HG03280 (cell line): Measurements from ENCODE around the gene ZBTB12.
"Not testable (repeated sequence)": the region's sequence is repeated elsewhere in the genome, so short reads cannot be mapped to it uniquely, and the experiment has no call there.

Source experiments
- ATAC-seq: cut with Tn5 transposase; IDR thresholded peaks from one replicate; pipeline ENCODE4 v1.9.1; 2021; ENCODE audit warnings: mild to moderate bottlenecking, moderate library complexity; ENCODE audit not compliant: unreplicated experiment

The ZBTB12 gene

DNA sequence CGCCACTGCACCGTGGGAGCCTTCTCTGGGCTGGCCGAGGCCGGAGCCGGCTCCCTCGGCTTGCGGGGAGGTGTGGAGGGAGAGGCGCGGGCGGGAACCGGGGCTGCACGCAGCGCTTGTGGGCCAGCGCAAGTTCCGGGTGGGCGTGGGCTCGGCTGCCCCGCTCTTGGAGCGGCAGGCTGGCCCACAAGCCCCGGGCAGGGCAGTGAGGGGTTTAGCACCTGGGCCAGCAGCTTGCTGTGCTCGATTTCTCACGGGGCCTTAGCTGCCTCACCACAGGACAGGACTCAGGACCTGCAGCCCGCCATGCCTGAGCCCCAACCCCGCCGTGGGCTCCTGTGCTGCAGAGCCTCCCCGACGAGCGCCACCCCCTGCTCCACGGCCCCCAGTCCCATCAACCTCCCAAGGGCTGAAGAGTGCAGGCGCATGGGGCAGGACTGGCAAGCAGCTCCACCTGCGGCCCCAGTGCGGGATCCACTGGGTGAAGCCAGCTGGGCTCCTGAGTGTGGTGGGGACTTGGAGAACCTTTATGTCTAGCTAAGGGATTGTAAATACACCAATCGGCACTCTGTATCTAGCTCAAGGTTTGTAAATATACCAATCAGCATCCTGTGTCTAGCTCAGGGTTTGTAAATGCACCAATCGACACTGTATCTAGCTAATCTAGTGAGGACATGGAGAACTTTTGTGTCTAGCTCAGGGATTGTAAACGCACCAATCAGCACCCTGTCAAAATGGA, 49.7 kb downstream of the ZBTB12 start:
- not testable (repeated sequence) for ATAC-seq

- no peak for ATAC-seq
Measured at GRCh38 chr6:31851485-31851832, 50.4 kb downstream of the ZBTB12 start.

DNA sequence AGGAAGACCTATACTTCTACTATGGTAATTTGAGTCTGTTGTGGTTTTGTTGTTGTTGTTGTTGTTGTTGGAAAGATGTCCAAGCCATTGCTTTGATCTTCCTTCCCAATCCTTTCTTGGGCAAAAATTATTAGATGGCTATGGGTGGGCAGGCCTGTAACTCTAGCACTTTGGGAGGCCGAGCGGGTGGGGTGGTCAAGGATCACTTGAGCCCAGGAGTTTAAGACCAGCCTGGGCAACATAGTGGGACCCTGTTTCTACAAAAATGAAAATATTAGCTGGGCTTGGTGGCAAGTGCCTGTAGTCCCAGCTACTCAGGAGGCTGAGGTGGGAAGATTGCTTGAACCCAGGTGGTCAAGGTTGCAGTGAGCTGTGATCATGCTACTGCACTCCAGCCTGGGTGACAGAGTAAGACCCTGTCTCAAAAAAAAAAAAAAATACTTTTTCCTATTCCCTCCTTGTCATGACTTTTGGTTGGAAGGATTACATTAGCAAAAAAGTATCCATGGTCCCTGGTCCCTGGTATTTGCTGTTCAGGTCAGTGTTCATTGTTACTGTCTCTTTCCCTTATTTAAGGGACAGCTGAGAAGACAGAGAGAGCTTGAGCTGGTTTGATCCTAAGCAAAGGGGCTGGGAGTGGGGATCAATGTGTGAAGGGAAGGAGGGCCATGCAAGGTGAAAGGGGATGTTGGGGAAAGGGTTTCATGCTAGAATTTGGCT, 51.0 kb downstream of the ZBTB12 start:
- no peak for ATAC-seq
